ENCODE results near the gene NUMBL.
A peak's percentile ranks its signal among the peaks of the same experiment; 100 is the strongest.

The NUMBL gene

DNA sequence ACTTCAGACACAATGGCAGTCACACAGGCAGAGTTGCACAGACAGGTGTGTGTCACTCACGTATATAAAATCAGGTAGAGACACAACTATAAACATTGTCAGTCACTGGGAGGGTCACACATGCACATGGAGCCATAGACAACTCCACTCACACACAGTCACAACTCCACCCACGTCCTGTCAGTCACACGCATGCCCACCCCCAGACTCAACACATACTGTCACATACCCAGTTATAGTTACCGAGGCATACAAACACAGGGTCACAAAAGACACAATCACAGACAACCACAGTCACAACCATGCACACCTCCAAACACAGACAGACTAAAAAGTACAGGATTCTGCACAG, 1.5 kb downstream of the NUMBL start:
- no peak for DNase-seq

DNA sequence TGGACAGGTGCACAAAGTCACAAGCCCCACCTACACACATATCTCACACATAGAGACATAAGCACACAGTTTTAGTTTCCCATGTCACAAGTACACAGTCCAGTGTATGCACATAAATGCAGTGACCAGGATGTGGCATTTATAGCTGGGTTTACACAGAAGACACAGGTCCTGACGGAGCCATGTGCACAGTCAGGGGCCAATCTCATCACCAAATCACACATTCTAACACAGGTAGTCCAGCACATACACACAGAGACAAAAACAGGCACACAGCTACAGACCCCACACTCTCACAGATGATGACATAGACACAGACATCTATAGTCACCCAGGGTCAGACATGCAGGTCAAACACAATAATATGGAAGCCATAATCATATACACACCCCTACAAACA, 2.1 kb downstream of the NUMBL start:
- no peak for DNase-seq

DNA sequence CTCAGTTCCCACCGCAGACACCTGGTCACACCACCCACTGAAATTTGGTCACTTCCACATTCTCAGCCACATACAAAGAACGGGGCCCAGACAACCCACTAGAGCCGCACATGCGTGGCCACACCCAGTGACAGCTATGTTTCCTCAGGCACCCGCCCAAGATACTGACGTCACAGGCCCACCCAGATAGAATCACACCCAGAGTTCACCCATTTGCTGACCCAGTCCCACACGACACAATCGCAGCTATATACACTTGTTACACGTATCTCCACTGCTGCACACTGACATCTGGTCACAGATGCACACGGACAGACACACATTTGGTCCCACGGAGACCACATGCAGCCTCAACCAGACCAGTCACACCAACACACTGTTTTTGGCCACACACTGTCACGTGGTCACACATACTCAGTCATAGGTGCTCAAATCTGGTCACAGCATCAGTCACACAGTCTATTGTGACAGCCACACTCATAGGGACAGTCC, 2.9 kb downstream of the NUMBL start:
- no peak for DNase-seq

DNA sequence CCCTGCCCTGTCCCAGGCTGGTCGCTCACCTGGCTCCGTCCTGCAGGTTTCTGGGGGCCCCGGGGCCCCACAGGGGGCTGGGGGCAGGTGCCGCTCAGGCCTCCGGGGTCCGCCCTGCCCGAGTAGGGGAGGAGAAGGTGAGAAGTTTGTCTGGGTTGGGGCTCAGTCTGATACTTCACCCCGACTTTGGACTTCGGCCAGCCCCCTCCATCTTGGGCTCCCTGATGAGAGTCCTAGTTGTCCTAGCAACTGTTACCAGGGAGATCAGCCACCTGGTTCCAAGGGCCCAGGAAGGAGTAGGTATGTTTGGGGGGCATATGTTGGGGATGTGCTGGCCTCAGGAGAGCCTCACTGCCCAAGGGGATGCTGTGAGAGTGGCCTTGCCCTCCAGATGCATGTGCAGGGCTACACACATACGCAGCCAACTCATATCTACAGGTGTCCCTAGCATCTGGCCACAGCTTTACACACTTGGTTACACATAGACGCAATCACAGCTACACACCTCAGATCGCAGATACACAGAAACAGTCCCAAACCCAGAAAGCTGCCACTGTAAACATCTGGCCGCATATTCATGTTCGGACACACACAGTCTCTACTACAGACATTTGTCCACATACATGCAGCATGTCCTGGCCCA, 3.4 kb downstream of the NUMBL start:
- DNase-seq = no peak

DNA sequence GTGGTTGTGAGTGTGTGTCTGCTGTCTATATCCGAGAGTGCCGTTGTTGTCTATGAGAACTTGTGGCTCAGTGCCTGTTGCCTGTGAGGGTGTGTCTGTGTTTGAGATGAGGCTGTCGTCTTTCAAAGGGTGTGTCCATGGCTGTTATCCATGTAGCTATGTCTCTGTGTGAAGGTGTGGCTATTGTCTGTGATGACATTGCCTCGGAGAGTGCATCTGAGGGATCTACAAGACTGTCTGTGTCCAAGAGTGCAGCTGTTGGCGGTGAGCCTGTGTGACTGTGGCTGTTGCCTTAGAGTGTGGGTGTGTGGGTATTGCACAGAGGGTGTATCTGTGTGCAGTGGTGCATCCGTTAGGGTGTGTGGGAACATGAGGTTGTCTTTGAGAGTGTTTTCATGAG, 4.9 kb downstream of the NUMBL start:
- no peak for DNase-seq

DNA sequence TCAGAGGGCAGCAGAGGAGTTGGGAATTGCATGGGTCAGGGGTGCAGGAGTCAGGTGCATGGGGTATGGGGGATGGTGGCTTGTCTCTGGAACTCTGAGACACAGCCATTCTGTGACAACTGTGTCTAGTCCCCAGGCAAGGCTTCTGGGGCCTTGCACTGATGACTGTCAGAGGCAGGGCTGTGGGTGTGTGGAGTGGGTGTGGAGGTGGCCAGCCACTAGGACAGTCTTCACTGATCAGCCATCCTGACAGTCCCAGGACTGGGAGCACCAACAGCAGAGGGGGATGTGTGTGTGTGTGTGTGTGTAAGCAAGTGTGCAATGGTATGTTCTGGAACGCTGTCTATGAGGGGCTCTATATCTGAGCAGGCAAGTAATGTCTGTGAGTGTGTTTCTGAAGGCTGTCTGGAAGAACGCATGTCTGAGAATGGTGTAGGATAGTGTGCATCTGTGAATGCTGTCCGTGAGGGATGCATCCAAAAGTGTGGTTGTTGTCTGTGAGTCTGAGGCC, 5.4 kb downstream of the NUMBL start:
- no peak for DNase-seq

DNA sequence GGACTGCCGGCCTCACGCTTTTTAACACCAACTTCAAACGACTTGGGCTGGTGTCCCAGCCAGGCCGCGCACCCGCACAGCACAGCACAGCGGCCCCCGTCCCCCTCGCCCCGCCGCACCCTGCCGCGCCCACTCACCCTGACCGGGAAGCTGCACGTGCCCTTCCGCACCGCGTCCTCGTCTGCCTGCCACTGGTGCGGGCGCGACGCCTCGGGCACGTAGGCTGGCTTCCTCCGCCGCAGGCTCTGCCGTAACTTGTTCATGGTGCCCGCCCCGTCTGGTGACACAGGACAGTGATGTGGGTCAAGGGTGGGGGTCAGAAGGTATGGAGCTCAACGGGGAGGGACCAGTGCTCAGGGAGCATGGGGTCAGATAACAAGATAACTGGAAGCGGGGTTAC, 6.2 kb downstream of the NUMBL start:
- no peak for DNase-seq

DNA sequence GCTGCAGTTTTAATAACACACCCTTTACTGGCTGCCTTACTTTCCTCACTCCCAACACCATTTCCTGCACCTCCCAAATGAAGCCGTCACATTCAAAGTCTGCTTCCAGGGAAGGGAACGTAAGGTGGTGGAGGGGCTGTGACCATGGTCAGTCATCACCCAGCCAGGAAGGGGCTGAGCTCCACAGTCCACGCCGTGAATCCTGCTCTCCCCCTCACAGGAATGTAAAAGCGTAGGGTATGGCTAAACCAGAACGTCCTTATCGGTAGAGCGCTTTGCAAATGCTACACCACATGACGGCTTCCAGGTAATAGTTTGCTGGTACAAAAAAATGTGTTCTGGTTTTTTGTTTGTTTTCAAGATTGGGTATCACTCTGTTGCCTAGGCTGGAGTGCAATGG, 7.0 kb downstream of the NUMBL start:
- DNase-seq = no peak

DNA sequence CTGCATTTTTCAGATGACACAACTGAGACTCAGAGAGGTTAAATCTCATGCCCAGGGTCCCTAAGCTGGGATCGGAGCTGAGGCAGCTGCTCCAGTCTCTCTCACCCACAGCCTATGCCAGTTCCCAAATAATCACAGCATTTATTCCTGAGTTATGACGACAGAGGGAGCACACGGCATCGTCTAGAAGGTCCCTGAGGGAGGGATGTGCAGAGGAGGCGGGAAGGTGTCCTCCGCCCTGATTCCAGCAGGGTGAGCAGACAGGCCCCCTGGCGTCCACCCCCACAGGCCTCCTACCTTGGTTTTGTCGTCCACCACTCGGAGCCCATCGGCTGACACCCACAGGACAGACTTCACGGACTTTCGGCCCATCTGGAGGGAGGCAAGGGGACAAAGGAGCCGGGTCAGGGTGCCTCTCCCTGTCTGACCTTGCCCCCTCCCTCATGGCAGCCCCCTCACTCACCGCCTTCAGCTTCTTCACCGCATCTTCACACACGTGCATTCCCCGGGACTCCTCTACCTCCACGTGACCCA, 8.0 kb downstream of the NUMBL start:
- no peak for DNase-seq

DNA sequence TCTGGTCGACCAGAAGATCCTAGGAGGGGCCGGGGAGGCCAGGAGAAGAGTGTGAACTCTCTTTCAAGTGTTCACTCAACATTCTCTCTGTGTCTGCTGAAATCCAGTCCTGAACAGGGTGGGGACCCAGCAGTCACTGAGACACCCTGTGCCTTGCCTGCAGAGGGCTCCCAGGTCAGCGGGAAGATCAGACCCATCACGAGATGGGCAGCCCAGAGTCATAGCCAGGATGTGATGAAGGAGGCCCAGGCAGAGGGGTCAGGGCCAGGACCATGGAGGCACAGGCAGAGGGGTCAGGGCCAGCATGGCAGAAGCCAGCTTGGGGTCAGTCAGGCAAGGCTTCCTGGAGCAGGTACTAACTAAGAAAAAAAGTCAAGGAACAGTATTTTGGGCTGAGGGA, 9.4 kb downstream of the NUMBL start:
- no peak for DNase-seq

DNA sequence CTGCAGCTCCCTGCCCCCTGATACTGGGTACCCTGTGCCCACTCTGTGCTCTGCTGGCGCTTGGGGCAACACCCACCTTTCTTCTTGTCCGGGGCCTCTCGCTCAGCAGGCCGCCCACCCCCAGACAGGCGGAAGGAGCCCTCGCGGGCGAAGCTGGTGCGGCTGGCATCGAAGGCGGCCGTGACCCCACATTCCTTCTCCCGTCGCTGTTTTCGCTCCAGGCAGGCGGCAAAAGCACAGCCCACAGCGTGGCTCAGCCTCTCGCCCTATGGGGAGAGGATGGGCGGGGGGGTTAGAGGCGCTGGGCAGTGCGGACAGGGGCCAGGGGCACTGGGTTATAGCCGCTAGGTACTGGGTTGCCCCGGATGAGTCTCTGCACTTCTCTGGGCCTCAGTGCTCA, 13.3 kb downstream of the NUMBL start:
- no peak for DNase-seq

DNA sequence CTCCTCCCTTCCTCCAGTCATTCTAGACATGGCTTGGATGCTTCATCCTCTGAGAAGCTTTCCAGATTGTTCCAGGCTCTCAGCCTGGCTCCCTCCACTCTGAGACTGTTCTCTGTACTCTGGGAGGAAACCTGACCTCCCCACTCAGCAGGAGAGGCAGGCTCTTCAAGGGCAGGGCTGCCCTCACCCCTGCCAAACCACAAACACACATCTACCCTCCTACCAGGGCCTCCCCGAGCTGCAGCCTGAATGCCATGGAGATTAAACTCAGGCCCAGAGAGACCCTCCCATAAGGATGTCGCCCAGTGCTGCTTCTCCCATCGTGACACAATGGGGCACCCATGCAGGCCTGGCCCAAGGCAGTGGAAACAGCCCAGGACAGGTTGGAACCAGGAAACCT, 16.2 kb downstream of the NUMBL start:
- no peak for DNase-seq

DNA sequence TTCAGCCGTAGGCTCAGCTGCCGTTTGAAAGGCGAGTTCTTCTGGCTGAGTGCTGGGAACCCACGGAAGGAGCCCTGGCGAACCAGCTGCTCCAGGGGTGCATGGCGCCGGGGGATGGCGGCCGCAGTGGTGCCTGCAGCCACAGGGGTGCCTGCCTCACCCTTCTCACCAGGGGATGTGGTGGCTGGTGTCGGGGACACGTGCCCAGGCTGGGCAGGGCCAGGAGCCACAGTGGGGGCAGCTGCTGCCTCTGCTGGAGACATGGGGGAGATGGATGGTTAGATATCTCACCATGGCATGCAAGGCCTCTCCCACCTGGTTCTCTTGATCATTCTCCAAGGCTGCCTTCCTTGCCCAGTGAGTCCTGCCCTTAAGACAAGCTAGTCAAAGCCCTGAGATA, 17.1 kb downstream of the NUMBL start:
- DNase-seq = no peak

DNA sequence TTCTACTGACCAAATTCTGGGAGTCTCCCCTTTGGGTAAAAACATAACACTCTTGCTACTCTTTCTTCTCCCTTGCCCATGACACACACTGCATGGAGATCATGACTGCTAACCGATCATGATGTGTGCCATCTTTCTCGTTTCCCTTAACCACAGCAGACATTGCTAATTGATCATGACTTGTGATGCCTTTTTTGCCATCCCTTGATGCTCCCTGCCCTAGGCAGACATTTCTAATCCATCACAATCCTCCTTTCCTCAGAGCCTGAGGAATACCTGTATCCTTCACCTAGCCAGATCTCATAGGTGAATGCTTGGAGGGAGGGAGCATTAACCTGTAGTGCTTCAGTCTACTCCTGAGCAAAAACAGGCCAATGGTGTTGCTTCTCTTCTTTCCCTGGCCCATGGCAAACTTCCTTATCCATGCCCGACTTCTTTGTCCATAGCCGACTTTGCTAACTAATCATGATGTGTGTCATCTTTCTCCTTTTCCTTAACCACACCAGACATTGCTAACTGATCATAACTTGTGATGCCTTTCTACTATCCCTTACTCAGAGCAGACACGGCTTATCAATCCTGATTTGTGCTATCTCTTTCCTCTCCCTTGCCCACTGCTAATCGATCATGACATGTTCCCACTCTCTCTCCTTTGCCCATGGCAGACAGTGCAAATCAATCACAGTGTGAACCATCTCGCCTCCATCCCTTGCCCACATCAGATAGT, 17.7 kb downstream of the NUMBL start:
- no peak for DNase-seq

DNA sequence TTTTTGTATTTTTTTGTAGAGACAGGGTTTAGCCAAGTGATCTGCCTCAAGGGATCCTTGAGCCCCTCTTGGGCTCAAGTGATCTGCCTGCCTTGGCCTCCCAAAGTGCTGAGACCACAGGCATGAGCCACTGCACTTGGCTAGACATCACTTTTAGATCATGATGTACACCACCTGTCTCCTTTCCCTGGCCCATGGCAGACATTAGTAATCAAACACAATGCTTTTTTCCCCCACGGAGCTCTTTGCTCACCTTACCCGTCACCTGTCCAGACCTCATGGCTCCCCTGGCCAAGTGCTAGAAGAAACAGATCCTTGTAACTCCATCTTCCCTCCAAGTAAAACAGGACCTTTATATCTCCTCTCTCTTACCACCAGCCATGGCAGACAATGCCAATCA, 18.4 kb downstream of the NUMBL start:
- no peak for DNase-seq

DNA sequence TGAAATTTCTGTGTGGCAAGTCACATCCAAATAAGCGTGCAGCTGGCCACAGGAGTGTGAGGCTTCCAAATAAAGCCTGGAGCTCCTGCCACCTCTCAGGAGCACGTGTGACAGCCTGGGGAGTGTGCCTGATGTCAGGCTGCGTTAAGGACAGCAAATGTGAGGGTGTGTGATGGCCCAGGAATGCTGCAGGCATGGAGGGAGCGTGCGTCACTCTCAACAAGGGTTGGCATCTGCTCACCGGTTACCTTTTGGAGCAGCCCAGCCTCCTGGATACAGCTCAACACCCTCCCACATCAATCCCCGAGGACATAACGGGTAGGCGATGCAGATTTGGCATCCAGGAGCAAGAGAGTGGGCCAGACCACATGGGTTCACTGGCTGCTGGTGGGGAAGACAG, 19.0 kb downstream of the NUMBL start:
- no peak for DNase-seq

DNA sequence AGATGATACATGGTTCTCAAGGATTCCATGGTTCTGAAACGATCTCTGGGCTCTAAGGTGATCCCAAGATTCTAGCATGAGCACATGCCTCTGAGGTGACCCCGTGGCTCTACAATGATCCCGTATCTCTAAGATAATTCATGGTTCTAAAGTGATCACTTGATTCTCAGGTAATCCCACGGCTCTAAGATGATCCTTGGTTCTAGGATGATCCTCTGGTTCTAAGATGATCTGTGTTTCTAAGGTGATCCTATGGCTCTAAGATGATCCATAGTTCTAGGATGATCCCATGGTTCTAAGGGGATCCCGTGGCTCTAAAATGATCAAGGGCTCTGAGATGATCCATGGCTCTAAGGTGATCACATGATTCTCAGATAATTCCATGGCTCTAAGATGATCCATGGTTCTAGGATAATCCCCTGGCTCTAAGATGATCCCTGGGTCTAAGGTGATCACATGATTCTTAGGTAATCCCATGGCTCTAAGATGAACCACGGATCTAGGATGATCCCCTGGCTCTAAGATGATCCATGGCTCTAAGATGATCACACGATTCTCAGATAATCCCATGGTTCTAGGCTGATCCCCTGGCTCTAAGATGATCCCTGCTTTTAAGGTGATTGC, 21.3 kb downstream of the NUMBL start:
- no peak for DNase-seq

DNA sequence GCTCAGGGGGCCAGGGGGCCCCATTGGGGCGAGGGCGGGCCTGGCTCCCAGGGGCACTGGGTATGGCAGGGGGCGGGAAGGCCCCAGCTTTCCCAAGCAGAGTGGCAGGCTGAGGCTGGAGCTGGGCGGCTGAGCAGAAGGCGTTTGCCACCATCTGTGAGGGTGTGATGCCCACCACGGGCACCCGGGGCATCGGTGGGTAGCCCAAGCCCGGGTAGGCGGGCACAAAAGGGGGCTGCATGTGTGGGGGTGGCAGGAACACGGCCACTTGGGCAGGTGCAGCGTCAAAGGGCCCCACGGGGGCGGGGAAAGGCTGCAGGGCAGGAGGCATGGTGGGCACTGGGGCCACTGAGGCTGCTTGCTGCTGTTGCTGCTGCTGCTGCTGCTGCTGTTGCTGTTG, 22.8 kb downstream of the NUMBL start:
- DNase-seq = no peak

DNA sequence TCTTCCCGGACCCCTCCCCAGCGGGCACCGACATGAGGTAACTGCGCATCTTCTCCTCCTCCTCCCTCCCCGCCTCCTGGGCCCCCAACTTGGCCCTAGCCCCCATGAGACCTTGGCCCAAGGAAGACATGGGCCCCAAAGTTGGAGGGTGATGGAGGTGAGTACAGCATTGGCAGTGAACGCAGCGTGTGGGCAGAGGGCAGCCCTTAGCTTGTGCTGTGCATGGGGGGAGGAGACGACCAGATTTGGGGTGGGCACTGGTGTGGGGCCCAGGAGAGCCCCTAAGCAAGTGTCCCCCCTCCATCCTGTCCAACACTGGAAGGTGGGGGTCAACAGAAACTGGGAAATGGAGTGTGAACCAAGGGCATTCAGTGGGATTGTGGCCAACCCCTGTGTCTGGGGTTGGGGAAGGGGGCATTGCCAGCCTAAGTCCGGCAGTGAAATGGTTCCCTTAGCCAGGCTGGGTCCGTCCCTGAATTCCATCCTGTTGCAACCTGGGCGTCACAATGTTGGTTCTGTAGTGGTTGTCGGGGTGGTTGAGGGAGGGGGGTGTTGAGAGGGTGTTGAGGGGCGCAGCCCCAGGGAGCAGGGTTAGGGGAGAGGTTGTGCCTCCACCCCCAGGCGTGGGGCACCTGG, 23.5 kb downstream of the NUMBL start:
- no peak for DNase-seq

DNA sequence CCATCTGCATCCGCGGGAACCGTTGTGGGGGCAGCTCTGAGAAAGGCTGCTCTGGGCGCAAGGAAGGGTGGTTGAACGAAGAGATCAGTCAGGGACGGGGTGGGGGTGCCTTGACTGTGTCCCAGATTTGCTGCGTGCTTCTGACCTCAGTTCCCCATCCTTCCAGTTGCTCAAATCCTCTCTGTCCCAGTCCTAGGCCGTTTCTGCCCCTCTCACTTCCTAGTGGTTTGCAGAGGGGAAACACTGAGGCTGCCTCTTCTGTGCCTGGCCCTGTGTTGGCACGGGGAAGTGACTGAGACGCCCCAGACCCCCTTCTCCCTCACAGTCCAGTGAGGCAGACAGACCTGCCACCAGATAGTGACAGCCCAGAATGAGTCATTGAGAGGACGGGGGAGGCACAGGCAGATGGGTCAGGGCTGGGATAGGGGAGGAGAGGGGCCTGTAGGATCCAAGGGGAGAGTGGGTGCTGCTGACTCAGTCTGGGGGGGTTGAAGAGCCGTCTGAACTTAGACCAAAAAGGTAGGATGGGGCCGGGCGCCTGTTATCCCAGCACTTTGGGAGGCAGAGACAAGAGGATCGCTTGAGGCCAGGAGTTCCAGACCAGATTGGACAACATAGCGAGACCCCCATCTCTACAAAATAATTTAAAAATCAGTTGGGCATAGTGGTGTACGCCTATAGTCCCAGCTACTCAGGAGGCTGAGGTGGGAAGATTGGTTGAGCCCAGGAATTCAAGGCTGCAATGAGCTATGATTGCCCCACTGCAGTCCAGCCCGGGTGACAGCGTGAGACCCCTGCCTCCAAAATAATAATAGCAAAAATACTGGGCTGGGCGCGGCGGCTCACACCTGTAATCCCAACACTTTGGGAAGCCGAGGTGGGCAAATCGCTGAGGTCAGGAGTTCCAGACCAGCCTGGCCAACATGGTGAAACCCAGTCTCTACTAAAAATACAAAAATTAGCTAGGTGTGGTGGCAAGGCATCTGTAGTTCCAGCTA, 26.5 kb downstream of the NUMBL start:
- peak; percentile 52 for DNase-seq

DNA sequence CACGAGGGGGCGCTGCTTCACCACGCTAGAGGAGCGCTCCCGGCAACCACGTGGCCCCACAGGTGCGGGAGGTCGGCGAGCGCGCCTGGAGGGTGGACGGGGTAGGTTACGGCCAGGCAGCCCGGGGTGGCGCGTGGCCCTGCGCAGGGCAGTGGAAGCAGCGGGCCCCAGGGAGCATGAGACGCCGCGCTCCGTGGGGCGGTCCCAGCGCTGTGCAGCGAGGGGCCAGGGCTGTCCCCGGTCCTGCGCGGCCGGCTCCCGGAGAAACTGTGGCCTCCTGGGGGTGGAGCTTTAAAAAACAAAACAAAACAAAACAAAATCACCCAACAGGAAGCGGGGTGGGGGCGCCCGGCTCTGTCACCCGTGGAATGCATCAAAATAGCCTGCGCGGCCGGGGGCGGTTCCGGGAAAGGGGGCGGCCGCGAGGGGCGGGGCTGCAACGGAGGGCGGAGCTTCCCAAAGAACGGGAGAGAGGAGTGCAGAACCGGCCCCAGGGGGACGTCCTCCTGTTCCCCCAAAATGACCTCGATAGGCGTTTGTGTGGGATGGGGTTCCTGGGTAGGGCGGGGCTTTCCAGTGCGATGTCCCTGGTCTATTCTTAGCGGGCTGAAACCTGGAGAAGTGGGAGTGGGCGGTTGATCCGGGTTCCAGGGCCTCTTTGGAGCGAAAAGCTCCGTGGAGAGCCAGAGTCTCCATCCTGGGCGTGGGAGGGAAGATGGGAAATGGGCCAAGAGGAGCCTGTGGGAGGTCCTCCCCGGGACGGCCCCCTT, 27.3 kb downstream of the NUMBL start:
- peak; percentile 94 for DNase-seq
